GM19043 (cell line): ENCODE measurements around the gene CEL.
A peak's percentile ranks its signal among the peaks of the same experiment; 100 is the strongest.

Experiments
- ATAC-seq: cut with Tn5 transposase; IDR thresholded peaks from one replicate; pipeline ENCODE4 v1.9.1; 2021; ENCODE audit warnings: low read depth; ENCODE audit not compliant: unreplicated experiment

CEL gene

GRCh38 chr9:133113949-133114885 lies 52.4 kb downstream of the CEL start:
- ATAC-seq, result no peak

- no peak for ATAC-seq
Observed at GRCh38 chr9:133114886-133115603, 53.3 kb downstream of the CEL start.

- peak; percentile 66 for ATAC-seq
Observed at GRCh38 chr9:133115604-133116345, 54.0 kb downstream of the CEL start.

- no peak for ATAC-seq
Observed at GRCh38 chr9:133116346-133117231, 54.8 kb downstream of the CEL start.

GRCh38 chr9:133117271-133118178 lies 55.7 kb downstream of the CEL start:
- no peak for ATAC-seq

GRCh38 chr9:133118179-133118520 lies 56.4 kb downstream of the CEL start:
- ATAC-seq, result no peak

DNA sequence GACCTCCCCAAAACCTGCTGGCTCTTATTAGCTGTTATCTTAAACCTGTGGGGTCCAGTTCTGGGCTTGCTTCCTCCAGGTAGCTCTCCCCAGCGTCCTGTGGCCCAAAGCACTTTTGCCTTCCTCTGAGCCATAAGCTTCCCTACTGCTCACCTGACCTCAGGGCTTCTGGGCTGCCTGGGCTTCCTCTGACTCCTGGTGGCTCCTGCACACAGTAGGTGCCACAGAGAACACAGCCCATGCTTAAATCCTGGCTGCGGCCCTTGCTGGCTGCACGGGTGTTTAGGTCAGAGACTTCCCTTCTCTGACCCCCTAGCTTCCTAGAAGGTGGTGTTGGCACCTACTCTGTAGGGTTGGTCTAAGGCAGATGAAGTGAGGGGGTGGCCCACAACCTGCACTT lies 56.8 kb downstream of the CEL start:
- no peak for ATAC-seq

- ATAC-seq, result no peak
Observed at GRCh38 chr9:133119103-133119845, 57.5 kb downstream of the CEL start.

GRCh38 chr9:133119846-133120500 lies 58.2 kb downstream of the CEL start:
- no peak for ATAC-seq

- ATAC-seq, result no peak
Observed at GRCh38 chr9:133120501-133121197, 58.9 kb downstream of the CEL start.
